ENCODE measurements around the gene ZDHHC8.

The ZDHHC8 gene

GRCh38 chr22:20125201-20126174, 6.1 kb upstream of the ZDHHC8 start:
- H3K36me3 ChIP-seq (ENCODE audit: control insufficient read depth, low read length) = peaks cover 81% of the 10 kb centered on the region

GRCh38 chr22:20126284-20127029, 5.1 kb upstream of the ZDHHC8 start:
- peaks cover 72% of the 10 kb centered on the region for H3K36me3 ChIP-seq (ENCODE audit: control insufficient read depth, low read length)
- no peaks in the 10 kb centered on the region for H3K9me3 ChIP-seq (ENCODE audit: control insufficient read depth, insufficient read depth, low read length)
- peaks cover 31% of the 10 kb centered on the region for H3F3A ChIP-seq (ENCODE audit: control insufficient read depth, insufficient read depth)
- no peak for TF ChIP-seq CTCF (IDR thresholded peaks at IDR 0.05; ENCODE audit: low read depth, low read length, poor library complexity, severe bottlenecking)
- no peak overlapping the region for H3K4me2 ChIP-seq (ENCODE audit: low read length)
- H3K27ac ChIP-seq (ENCODE audit: low read depth, low read length) = no peak overlapping the region
- peaks cover 14% of the 10 kb centered on the region for H3K27me3 ChIP-seq (ENCODE audit: control insufficient read depth, low read length)
- peaks cover 30% of the 10 kb centered on the region for H3K79me2 ChIP-seq (ENCODE audit: control insufficient read depth, low read length)
- peaks cover 9% of the 10 kb centered on the region; the same call in 1 of the 2 replicates for H3K4me1 ChIP-seq (ENCODE audit: control insufficient read depth, low read length)
- H3K9me2 ChIP-seq (replicated peaks; ENCODE audit: control insufficient read depth, low read length) = no peaks in the 10 kb centered on the region
- H3K4me3 ChIP-seq (ENCODE audit: low read length) = no peak overlapping the region
- peaks cover 15% of the 10 kb centered on the region; the same call in 1 of the 2 replicates for H4K20me1 ChIP-seq (ENCODE audit: control insufficient read depth, insufficient read depth, low read depth, low read length)

More at GRCh38 chr22:20125201-20126174, 6.1 kb upstream of the ZDHHC8 start:
- Histone ChIP-seq H3K9me3 (ENCODE audit: control insufficient read depth, insufficient read depth, low read length) (no peaks in the 10 kb centered on the region), H3K79me2 (ENCODE audit: control insufficient read depth, low read length) (peaks cover 39% of the 10 kb centered on the region), H3F3A (ENCODE audit: control insufficient read depth, insufficient read depth) (peaks cover 31% of the 10 kb centered on the region), H3K4me2 (ENCODE audit: low read length) (no peak overlapping the region), H3K27ac (ENCODE audit: low read depth, low read length) (no peak overlapping the region), H3K4me3 (ENCODE audit: low read length) (no peak overlapping the region), H3K4me1 (ENCODE audit: control insufficient read depth, low read length) (peaks cover 5% of the 10 kb centered on the region), H3K27me3 (ENCODE audit: control insufficient read depth, low read length) (peaks cover 5% of the 10 kb centered on the region), H3K9me2 (replicated peaks; ENCODE audit: control insufficient read depth, low read length) (no peaks in the 10 kb centered on the region), H4K20me1 (ENCODE audit: control insufficient read depth, insufficient read depth, low read depth, low read length) (peaks cover 18% of the 10 kb centered on the region)
- TF ChIP-seq CTCF (IDR thresholded peaks at IDR 0.05; ENCODE audit: low read depth, low read length, poor library complexity, severe bottlenecking) (no peak), EZH2phosphoT487 (IDR thresholded peaks at IDR 0.05; ENCODE audit: borderline replicate concordance, low read length) (no peak)

- Histone ChIP-seq H3K4me1 (ENCODE audit: control insufficient read depth, low read length) (peaks cover 9% of the 10 kb centered on the region; the same call in 1 of the 2 replicates), H3K36me3 (ENCODE audit: control insufficient read depth, low read length) (peaks cover 62% of the 10 kb centered on the region), H3K27me3 (ENCODE audit: control insufficient read depth, low read length) (peaks cover 20% of the 10 kb centered on the region), H3K4me2 (ENCODE audit: low read length) (no peak overlapping the region), H3K79me2 (ENCODE audit: control insufficient read depth, low read length) (peaks cover 20% of the 10 kb centered on the region), H3F3A (ENCODE audit: control insufficient read depth, insufficient read depth) (peaks cover 31% of the 10 kb centered on the region), H4K20me1 (ENCODE audit: control insufficient read depth, insufficient read depth, low read depth, low read length) (peaks cover 7% of the 10 kb centered on the region; the same call in 1 of the 2 replicates), H3K27ac (ENCODE audit: low read depth, low read length) (no peak overlapping the region), H3K9me2 (replicated peaks; ENCODE audit: control insufficient read depth, low read length) (no peaks in the 10 kb centered on the region), H3K4me3 (ENCODE audit: low read length) (no peak overlapping the region), H3K9me3 (ENCODE audit: control insufficient read depth, insufficient read depth, low read length) (no peaks in the 10 kb centered on the region)
- TF ChIP-seq CTCF (IDR thresholded peaks at IDR 0.05; ENCODE audit: low read depth, low read length, poor library complexity, severe bottlenecking) (no peak), EZH2phosphoT487 (IDR thresholded peaks at IDR 0.05; ENCODE audit: borderline replicate concordance, low read length) (no peak)
These were observed 4.2 kb upstream of the ZDHHC8 start for GRCh38 chr22:20127318-20127868.

Measured in DOHH2 (cell line).